NCI-H146 treated with DMSO at 0.1 percent for 48 hours (cell line): ENCODE data around the gene KRT36.

Source experiments
- DNase-seq: peaks from one replicate; lab custom pipeline; 2025; ENCODE audit not compliant: unreplicated experiment; lab: John Stamatoyannopoulos, UW

Gene KRT36

GRCh38 chr17:41489531-41489930 is at the start of gene KRT36:
Gene KRT36 (minus strand): TSS chr17:41489910. CDS start chr17:41489864, 46 bp downstream.
- no peak for DNase-seq

- no peak for DNase-seq
These were observed 49.4 kb upstream of the KRT36 start for GRCh38 chr17:41539071-41539492.

DNA sequence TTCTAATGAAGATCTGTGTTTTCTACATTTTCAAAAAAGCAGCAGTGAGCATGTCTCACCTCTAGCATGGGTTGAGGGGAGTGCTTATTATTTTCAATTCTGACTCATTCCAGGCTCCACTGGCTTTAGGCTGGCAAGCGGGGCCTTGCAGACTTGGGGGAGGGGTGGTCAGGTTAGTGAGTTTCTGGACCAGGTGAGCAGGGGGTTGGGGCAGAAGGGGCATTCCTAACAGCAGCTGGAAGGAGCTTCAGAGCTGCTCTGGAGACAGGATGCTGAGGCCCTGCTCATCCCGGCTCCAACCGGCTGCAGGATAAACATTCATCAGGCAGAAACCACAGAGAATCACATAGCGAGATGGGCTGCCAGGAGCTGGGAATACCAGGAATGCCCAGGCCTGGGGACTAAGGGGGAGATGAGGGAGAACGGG is 48.9 kb upstream of the KRT36 start:
- no peak for DNase-seq

DNA sequence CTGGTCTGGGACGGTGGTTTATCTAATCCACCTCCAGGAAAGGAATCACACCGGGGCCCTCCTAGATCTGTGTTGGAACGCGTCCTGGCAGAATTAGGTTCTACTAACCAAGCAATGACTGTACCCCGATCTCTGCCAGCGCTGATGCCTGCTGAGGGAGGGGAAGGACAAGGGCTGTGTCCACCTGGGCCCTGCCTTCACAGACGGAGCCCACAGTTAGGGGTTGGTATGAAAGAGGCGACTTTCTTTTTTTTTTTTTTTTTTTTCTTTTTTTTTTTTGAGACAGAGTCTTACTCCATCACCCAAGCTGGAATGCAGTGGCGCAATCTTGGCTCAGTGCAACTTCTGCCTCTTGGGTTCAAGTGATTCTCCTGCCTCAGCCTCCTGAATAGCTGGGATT is 48.3 kb upstream of the KRT36 start:
- no peak for DNase-seq

DNA sequence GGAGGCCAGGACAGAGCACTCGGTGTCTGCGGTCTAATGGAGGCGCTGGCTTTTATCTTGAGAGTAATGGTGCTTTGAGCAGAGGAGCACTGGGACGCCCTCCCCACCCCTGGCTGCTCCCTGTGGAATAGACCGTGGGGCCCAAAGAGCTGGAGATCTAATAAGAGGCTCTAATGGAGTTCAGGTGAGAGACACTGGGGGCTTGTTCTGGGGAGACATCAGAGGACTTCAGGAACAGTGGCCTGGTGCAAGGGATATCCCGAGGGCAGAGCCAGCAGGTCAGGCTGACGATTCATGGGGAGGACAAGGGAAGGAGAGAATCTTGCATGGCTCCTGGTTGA is 47.9 kb upstream of the KRT36 start:
- no peak for DNase-seq

DNA sequence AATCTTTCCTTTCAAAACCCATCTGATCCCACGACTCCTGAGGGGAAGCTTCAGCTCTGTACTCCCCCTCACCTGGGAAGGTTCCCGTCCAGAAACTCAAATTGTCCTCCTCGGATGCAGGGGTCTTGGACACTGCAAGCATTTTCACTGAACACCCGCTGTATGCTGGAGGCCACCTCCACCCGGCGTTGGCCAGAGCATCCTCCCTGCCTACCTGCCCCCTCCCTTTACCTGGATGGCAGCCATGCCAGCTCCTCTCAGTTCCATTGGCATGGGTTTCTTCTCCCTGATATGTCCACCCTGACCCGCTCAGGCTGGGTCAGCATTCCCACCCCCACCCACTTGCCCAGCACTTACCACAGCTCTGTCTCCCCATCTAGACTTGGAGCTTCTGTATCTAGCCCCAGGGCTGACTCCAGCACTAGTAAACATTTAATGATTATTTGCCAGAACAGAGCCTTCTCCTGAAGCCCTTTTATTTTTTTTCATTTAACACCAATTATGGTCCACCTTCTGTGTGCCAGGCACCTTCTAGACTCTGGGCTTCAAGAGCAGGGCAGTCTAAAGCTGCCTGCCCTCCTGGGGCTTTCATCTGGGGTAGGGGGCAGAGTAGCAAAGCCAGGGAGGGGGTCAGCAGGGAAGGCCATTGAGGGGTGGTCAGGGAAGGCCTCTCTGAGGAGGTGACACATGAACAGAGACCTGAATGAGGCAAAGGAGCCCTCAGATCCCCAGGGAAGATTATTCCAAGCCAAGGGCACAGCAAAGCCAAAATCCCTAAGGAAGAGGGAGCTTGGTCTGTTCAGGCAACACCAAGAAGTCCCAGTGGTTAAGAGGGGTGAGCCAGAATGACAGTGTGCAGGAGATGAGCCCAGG is 47.3 kb upstream of the KRT36 start:
- no peak for DNase-seq

GRCh38 chr17:41535764-41536481 is 46.2 kb upstream of the KRT36 start:
- no peak for DNase-seq

- no peak for DNase-seq
These were observed 45.3 kb upstream of the KRT36 start for GRCh38 chr17:41534899-41535546.

- no peak for DNase-seq
These were observed 43.9 kb upstream of the KRT36 start for GRCh38 chr17:41533613-41534012.

DNA sequence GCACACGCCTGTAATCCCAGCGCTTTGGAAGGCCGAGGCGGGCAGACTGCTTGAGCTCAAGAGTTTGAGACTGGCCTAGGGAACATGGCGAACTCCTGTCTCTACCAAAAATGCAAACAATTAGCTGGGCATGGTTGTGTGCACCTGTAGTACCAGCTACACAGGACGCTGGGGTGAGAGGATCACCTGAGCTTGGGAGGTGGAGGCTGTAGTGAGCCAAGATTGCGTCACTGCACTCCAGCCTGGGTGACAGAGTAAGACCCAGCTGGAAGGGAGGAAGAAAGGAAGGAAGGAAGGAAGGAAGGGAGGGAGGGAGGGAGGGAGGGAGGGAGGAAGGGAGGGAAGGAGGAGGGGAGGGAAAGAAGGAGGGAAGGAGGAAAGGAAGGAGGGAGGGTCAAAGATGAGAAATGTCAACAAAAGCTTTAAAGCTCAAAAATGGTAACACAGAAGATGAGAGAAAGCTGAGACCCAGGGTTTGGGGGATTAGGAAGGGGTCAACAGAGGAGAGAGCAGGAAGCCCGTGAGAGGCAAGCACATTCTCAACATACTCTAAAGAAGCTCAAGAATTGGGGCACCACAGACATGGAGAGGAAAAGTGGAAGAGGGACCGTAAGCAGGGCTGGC is 43.3 kb upstream of the KRT36 start:
- DNase-seq, result no peak

GRCh38 chr17:41531993-41532392 is 42.3 kb upstream of the KRT36 start:
- no peak for DNase-seq

GRCh38 chr17:41530062-41531048 is 40.6 kb upstream of the KRT36 start:
- DNase-seq, result no peak

GRCh38 chr17:41529491-41529915 is 39.8 kb upstream of the KRT36 start:
- DNase-seq, result no peak

- peak; percentile 38 for DNase-seq
These were observed 39.2 kb upstream of the KRT36 start for GRCh38 chr17:41528959-41529353.

DNA sequence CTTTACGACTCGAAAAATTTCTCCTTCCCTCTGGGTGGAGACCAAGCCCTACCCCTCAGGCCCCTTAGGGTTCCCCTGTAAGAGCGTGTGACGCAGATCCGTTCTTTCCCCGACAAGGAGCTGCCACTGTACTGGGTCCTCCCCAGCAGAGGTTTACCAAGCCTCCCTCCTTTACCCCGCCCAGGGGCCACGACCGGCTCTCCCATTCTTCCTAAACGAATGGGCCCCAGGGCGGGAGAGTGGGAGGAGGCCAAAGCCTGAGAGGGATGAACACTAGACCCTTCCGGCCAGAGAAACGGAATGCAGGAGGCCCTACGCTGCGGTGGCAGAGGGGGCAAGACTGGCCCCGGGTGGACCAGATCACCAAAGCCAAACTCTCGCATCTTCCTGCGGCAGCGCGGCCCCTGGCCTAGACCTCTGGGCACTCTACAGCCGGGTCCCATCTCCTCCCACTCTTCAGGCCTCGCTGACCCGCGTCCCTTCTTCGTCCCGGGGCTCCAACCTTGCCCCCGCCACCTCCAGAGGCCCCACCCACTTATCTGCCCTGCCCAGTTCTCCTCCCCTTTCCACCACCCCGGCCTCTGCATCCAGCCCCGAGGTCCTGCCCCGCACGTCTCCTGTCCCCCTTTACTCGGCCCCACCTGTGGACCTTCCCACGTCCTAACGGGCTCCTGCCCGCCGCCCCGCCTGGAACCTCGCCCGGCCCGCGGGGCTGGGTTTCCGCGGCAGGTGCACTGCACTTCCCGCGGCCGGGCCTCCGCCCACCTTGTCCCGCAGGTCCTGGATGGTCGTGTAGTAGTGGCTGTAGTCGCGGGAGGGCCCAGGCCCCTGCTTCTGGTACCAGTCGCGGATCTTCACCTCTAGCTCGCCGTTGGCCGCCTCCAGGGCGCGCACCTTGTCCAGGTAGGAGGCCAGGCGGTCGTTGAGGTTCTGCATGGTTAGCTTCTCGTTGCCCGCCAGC is 37.6 kb upstream of the KRT36 start:
- DNase-seq, result no peak

GRCh38 chr17:41524261-41524660 is 34.6 kb upstream of the KRT36 start:
- no peak for DNase-seq

DNA sequence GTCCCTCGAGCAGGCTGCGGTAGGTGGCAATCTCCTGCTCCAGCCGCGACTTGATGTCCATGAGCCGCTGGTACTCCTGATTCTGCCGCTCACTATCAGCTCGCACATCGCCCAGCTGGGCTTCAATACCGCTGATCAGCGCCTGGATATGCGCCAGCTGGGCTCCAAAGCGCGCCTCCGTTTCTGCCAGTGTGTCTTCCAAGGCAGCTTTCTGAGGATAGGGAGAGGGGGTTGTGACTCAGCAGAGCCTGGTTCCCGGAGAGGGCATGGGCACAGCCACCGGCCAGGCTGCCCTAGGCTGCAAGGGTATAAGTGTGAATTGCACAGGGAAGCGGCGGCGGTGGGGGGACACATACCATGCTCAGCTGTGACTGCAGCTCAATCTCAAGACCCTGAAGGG is 34.1 kb upstream of the KRT36 start:
- DNase-seq, result no peak

GRCh38 chr17:41523225-41523593 is 33.5 kb upstream of the KRT36 start:
- DNase-seq, result no peak
